22Rv1 (cell line): ENCODE measurements around the gene KARS1.

ENCODE experiments used
- H3K27ac ChIP-seq: fragments of 450-650 bp; 2 replicates; pipeline ENCODE4 v1.5.1; 2017
- CTCF ChIP-seq: fragments of 450-650 bp; IDR thresholded peaks from 2 replicates; pipeline ENCODE4 v1.5.1; 2017; ENCODE audit warnings: mild to moderate bottlenecking
- ZFX ChIP-seq: fragments of 450-650 bp; IDR thresholded peaks from 2 replicates; pipeline ENCODE4 v1.6.1; 2017; ENCODE audit warnings: antibody characterized with exemption, borderline replicate concordance

Gene KARS1

GRCh38 chr16:75579281-75579834, 68.1 kb downstream of the KARS1 start:
- H3K27ac ChIP-seq: no peak overlapping the region
- TF ChIP-seq ZFX: no peak
- no peak for TF ChIP-seq CTCF

- no peak overlapping the region for H3K27ac ChIP-seq
- TF ChIP-seq ZFX (no peak), CTCF (no peak)
Measured at GRCh38 chr16:75578725-75579124, 68.7 kb downstream of the KARS1 start.

- no peak overlapping the region for H3K27ac ChIP-seq
- TF ChIP-seq CTCF: no peak
- no peak for TF ChIP-seq ZFX
Measured at GRCh38 chr16:75578212-75578611, 69.3 kb downstream of the KARS1 start.
